GM18907 (cell line): ENCODE measurements around the gene FAF2.
A peak's percentile ranks its signal among the peaks of the same experiment; 100 is the strongest.

Source experiments
- ATAC-seq: cut with Tn5 transposase; IDR thresholded peaks from one replicate; pipeline ENCODE4 v1.9.1; 2021; ENCODE audit warnings: mild to moderate bottlenecking, moderate library complexity; ENCODE audit not compliant: unreplicated experiment

Gene FAF2

DNA sequence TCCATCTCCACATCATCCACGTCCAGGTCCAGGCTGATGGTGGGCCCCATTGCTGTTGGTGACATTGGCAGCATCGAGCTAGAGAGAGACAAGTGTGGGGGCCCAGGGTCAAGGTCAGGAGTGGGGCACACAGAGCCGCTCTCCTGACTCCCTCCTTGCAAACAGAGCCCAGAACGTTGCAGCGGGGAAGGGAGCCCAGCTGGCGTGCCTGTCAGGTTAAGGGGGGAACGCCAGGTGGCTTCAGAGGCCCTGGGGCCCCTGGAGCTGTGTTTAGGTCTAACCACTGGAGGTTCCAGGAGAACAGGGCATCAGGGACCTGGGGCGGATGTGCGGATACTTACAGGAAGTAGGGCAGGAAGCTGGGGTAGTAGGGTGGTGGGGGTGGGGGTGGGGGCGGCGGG, 81.6 kb downstream of the FAF2 start:
- ATAC-seq: no peak

DNA sequence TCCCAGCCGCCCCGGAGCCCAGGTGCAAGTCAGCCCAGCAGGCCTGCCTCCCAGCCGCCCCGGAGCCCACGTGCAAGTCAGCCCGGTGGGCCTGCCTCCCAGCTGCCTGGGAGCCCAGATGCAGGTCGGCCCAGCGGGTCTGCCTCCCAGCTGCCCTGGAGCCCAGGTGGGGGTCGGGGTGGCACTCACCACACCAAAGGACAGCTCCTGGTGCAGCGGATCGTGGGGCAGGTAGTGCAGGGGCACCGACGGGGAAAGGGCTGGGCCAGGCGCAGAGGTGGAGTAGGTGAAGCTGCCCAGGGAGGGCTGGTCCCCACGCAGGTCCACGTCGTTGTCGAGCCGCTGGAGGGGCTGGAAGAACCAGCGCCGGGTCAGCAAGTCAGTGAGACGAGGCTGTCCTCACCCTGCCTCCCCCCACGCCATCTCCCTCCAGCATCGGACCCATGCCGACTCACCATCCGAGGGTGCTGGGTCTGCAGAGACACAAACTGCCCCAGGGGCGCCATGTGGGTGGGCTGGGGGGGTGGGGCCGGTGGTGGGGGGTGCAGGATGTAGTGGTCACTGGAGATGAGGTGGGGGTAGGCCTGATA, 82.3 kb downstream of the FAF2 start:
- ATAC-seq: no peak

DNA sequence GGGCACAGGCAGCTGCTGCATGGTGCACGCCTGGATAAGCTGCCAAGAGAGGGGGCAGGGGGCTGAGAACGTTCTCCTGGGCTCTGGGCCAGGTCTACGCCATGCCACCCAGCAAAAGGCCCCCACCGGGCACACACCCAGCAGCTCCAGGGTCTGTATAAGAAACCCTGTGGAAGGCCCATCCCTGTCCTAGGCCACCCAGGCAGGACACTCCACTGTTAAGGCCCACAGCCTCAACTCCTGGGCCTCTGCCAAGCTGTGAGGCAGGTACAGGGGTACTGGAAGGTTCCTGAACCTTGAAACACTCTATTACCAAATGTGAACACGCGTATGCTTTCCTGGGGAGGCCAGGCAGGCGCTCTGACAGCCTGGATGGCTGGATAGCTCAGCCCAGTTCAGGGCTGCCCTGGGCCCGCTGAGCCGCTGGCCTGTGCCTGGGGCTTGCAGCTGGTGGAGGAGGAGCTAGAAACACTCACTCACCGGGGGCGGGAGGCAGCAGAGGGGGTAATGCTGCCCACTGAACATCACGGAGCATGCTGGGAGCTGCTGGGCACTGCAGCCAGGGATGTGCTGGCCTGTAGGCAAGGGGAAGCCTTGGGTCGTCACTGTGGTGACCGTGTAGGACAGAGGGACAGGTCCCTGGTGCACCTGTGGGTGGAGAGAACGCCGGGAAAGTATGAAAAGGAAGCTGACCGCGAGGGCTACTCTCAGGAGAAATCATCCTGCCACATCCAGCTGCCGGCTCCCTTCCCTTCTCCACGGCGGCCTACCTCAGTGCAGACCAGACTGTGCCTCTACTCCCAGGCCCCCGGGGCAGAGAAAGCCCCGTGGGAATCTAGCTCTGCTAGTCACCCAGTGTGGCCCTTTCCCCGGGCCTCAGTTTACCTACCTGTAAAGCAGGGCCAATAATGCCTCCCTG, 83.1 kb downstream of the FAF2 start:
- ATAC-seq: no peak

DNA sequence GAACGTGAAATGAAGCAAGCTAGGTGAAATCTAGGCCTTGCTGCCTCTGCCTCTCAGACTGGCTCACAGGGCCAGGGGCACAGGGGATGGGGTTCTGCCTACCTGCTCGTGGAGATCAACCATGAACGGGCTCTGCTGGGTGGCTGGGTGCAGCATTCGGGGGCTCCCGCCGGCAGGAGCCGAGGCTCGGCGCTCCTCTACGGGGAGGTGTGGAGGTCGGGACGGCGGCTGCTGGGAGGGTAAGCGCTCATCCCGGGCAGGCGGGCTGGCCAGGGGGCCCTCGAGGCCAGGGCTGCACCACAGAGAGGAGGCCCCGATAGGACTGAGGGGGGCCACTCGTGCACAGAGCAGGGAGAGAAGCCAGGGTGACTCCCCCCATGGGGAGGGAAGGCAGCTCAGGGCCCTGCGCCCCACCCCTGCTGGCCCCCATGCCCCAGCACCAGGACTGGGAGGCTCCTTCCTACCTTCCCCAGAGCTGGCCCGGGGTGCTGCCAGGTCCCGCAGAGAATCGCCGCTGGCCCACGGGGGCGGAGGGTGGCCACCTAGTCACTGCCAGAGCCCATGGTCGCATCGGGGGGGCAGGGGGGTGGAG, 83.8 kb downstream of the FAF2 start:
- no peak for ATAC-seq

DNA sequence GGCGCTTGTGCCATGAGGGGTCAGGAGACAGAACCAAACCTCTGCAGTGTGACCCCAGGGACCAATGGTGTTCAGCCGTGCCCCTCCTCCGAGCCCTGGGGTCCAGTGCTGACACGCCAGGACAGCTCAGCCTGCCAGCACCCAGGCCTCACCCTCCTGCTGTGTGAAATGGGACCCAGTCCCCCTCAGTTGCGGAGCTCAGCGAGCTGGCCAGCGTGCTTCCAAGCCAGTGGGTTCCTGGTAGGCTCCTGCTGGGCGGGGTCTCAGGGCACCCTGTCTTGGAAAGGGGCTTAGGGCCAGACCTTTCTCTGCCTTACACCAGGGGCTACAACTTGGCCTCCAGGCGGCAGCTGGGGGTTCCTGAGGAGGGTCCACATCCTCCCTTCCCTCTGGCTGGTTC, 84.6 kb downstream of the FAF2 start:
- no peak for ATAC-seq

DNA sequence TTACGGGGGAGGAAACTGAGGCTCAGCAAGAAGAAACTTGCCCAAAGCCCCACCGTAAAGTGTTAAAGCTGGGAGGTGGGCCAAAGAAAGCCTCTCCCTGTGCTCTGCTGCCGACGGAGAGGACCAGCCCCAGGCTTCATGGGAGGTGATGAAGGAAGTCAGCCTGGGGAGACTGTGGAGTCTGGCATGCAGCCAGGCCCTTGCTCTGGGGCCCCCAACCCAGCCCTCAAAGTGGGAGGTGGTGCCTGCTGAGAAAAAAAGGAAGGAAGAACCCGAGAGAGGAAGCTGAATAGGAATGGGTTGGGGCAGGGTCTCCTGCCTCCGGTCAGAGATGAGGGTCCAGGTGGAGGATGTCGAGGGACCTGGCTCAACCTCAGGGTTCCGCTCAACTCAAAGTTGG, 85.2 kb downstream of the FAF2 start:
- no peak for ATAC-seq

DNA sequence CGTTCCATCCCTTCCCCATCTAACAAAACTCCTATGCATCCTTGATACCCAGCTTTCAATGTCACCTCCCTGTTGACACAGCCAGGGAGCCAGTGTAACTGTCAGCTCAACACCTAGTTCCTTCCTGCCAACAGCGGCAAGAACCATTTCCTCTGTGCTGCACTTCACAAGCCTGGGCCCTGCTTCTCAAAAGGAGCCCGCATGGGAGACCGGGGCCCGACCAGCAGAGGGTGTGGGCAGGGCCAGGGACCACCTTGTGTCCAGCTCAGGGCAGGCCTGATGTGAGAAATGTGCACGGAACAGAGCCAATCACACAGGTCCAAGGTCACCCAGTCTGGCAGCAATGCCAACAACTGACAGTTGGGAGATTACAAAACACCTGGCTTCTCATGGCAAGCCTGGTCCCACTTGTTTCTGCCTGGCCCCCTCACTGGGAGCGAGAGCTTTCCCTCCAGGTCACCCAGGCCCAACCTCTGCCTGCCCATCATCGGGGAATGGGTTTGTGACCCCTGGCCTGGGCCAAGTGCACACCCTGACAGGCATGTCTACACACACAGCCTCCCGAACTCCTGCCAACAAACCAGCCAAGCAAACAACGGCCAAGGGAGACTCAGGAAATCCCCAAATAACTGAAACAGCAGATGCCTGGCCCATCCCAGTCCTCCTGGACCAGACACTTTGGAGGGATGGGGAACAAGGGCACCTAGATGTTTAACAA, 85.9 kb downstream of the FAF2 start:
- ATAC-seq: no peak

DNA sequence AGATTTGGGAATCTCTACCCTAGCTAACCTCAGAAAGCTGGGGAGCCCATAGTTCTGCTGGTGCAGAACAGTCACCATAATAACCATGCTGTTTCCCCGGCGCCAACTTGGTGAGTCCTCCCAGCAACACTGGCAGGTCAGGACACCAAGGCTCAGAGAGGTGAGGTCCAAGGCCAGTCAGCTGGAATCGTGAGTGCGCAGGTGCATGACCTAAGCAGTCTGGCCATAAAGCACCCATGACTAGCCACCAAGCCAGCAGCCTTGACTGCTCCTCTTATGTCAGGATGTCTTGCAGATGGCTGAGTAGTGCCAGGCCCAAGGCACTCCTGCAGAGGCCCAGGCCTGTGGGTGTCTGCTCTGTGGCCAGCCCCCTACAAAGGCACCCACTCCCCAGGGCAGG, 86.5 kb downstream of the FAF2 start:
- ATAC-seq: no peak

DNA sequence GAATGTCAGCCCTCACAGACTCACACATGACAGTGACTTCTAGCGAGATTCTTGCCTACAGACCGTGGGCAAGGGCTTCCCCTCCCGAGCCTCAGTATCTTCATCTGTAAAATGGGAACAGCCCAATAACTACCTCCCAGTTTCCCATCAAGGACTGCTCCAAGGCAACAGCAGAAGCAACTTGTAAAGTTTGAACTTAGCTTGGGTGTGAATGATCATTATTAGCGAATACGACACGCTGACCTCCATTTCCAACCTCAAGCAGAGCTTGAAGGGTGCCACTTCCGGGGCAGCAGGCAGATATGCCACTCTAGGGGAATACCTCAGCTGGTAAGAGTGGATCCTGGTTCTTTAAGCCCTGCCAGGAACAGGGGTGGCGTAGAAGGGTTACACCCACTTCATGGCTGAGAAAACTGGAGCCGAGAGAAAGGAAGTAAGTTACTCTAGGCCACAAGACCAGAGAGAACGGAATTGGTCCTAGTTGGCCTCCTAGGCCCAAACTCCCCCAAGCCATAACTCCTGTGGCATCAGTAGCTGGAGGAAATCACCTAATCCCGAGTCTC, 87.0 kb downstream of the FAF2 start:
- ATAC-seq: no peak

DNA sequence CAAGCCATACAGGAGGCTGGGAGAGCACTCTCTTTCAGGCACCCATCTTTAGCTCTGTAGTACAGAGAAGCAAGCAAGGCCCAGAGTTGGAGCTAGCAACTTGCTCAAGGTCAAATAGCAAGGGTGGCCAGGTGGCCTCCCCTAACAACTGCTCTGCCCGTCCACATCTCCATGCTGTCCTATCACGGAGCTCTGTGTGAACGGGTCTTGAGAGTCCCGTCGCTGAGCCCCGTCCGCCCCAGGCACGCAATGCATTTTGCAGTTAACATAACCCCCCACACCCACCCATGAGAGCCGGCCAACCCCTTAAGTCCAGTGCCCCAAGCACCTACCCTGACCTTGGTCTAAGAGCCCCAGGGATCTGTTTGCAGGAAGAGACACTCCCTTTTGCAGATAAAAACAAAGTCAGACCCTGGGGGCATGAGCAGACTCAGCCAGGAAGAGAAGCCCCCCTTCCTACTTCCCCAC, 87.5 kb downstream of the FAF2 start:
- no peak for ATAC-seq

DNA sequence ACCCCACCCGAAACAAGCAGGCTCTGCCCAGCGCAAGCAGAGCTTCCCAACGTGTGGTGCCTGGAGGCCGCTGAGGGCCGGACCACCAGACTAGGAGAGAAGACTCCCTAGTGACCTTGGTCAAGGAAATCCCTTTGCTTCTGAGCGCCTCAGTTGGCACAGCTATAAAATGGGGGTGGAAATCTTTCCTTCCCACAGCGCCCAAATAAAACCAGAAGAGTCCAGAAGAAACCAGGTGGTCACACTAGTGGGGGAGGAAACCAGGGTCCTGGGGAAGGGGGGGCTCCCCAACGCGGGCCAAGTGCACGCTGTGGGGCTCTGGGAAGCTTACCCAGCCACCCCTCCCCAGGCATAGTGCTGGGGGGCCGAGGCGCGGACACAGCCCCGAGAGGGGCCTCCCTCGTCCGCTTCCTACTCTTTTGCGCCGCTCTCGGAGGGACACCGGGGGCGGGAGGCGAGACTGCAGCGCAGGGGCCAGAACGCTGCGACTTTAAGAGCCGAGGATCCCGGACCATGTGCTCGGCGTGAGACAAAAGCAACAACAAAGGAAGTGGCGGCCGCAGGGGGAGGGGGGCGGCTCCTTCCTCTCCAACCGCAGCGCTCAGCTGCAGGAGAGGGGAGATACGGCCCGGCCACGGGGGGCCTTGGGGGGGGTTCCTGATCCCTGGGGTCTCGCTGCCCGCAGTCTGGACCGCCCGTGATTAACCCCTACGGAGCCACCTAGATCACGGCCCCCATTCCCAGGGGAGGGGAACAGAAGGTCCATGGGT, 88.1 kb downstream of the FAF2 start:
- peak; percentile 24 for ATAC-seq

DNA sequence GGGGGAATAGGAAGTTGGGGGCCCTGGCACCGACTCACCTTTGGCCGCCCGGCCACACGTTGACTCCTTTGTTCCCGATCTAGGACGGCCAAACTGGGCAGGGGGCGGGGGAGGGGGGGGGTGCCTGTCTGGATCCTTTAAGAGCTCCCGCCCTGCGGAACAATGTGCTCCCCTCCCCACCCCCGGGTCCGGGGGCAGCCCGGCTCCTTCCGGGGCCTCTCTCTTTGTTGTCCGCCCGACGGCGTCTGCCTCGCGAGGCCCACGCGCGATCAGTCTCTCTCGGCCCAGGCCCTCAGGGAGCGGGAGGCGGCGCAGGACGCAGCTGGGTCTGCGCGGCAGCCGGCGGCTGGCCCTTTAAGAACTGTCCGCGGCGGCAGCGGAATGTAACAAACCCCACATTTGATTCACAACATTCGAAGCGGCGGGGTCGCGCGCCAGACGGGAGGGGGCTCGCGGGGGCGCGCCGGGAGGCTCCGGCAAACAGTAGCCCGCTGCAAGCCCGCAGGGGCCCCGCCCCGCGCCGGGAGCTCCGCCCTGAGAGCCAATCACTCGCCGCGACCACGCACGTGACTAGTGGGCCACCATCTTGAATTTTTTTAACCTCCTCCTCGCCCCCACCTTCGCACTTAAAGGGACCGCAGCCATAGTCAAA, 88.8 kb downstream of the FAF2 start, which contains the start of gene RNF44:
Gene RNF44, minus strand, starts transcription at position 501 of the 652 bp plus-strand sequence. CDS start 4,930 bp downstream, outside the sequence.
- peak; percentile 66 for ATAC-seq

DNA sequence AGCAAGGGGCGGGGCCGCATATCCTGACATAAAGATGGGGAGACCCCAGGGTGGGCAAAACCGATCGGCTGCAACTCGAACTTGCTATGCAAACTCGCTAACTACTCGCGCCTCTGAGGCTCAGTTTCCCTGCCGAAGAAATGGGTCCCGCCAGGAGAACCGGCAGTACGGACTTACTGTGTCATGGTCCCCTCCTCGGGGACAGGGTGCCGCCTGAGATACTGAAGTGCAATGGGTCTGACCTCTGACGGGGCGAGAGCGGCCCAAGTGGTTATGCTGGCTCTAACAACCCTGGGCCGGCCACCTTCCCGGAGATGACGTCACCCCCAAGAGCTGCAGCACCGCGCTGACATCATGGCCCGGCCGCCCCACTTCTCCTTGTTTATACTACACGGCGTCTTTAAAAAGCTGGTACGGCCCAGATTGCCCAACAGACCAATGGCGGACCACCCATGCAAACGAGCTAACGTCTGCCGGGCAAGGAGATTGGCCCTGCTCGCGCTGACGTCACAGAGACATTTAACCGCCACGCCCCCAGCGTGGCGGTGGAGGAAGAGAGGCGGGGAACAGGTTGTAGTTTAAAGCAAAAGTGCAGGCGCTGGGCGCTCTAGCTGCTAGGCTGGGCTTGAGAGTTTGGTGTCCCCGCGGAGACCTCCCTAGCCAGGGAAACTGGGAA, 89.5 kb downstream of the FAF2 start:
- ATAC-seq: peak; percentile 71

DNA sequence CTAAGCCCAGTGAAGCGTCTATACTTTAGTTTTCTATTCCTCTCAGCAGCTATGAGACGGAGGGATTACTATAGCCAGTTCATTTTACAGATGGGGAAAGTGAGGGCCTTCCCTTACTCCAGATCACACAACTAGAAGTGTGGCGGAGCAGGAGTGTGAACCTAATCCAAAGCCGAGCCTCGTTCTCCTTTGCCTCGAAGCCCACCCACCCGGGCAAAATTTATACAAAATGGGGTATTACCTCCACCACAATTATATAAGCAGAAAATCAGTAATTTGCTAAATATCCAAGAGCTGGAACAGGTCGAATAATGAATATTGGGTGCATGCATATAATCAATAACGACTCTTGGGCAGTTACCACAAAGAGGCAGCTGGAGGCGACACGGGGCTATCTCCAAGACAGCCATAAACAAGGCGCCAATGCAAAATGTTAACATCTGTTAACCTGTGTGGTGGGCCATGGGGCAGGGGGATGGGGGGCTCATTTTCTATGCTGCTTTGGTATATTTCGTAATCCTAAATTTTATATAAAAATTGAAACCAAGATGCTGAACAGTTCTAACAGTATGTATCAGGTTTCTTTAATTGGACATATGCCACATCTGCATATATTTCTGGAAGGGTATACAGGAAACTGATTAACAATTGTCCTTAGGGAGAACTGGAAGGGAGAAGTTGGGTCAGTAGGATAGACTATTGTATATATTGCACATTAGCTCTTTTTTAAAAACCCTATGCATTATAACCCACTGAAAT, 90.2 kb downstream of the FAF2 start:
- ATAC-seq: no peak

DNA sequence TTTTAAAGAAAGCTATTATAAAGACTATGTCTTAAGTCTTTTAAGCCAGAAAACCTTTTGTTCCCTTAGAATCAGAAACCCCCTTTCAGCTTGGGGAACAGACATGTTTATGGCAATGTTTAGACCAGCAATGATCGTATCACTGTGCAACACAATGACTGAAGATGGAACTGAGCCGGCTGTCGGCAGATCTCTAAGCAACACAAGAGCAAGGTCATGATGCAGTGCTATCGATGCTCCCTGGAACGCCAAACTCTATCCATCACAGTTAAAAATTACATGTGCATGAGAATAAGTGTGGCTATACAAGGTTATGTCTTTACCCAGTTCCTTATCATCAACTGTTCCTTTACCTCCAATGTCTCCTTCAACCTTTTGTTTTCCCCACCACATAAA, 90.8 kb downstream of the FAF2 start:
- ATAC-seq: no peak

DNA sequence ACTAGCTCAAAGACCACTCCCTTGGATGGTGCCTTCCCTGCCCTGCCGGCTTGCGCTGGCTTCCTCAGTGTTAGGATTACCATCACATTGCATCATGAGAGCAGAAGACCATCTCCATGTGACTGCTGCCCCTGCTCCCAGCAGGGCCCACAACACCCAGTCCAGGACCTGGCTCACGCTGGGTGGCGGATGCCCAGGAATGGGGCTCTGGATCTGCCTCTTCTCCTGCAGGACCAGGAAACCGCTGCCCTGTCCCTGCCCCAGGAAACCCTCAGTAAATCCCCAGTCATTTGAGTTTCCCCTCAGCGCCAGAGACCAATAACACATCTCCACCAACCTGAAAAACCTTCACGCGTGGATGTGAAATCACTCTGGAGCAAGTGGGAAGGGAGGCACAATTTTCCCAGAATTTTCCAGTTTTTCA, 92.3 kb downstream of the FAF2 start:
- no peak for ATAC-seq

DNA sequence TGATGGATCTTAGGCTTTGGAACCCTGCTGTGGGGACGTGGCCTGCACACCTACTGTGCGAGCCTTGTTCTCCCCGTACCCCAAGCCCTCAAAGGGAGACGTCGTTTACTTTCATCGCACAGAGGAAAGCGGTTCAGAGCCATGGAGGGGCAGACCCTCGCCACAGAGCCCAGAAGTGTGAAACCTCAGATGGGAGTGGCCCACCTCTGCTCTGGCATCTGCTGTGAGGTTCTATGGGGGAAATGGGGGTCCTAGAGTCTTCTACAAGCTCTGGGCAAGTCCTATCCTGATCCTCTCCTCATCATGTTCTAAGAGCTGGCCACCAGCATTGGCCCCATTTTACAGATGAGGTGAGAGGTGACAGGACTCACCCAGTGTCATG, 92.8 kb downstream of the FAF2 start:
- ATAC-seq: no peak
